ENCODE measurements around the gene FRMD3. TPM values are rescaled to one million over a fixed set of nuclear protein-coding genes. Genes with fewer than 3 reads are reported as not detected.

Gene FRMD3
- total and polyA plus RNA-seq, 8 donors: 1.3 to 18.0 (median 4.1) TPM

GRCh38 chr9:83283528-83283927, 254.7 kb downstream of the FRMD3 start:
- no peak for DNase-seq
- no peak overlapping the region for H3K27ac ChIP-seq
- H3K36me3 ChIP-seq: no peaks in the 10 kb centered on the region
- H3K4me3 ChIP-seq: no peak overlapping the region
- TF ChIP-seq POLR2A (IDR thresholded peaks at IDR 0.05) (no peak), CTCF (IDR thresholded peaks at IDR 0.05) (no peak), EP300 (IDR thresholded peaks at IDR 0.05) (no peak), POLR2AphosphoS5 (IDR thresholded peaks at IDR 0.05) (no peak)
- no peaks in the 10 kb centered on the region for H3K9me3 ChIP-seq
- intact Hi-C loops (cut with DNase I; ENCODE audit: low total_unique reads): no loop called here
- no peaks in the 10 kb centered on the region for H3K27me3 ChIP-seq
- H3K4me1 ChIP-seq: peaks cover 5 to 15% (median 12%) of the 10 kb centered on the region in 4 donors
- WGBS, 5 donors: 86 to 93% (median 92%) methylated on average over 2 of the region's 2 CpGs

GRCh38 chr9:83281306-83282255, 256.6 kb downstream of the FRMD3 start:
- WGBS, 5 donors: 38 to 47% (median 46%) methylated on average over 7 of the region's 7 CpGs
- peak in 1 of 2 donors; percentile 39 for DNase-seq
- Histone ChIP-seq H3K27ac (peak overlapping the region in 1 of 5 donors; percentile 34), H3K4me3 (no peak overlapping the region), H3K27me3 (no peaks in the 10 kb centered on the region), H3K4me1 (peaks cover 5 to 15% (median 12%) of the 10 kb centered on the region in 4 donors), H3K36me3 (peaks cover 0 to 5% (median 0%) of the 10 kb centered on the region in 4 donors), H3K9me3 (no peaks in the 10 kb centered on the region)
- intact Hi-C loops (cut with DNase I; ENCODE audit: low total_unique reads): no loop called here
- TF ChIP-seq POLR2A (IDR thresholded peaks at IDR 0.05) (no peak), POLR2AphosphoS5 (IDR thresholded peaks at IDR 0.05) (no peak), CTCF (IDR thresholded peaks at IDR 0.05) (no peak), EP300 (IDR thresholded peaks at IDR 0.05) (no peak)

GRCh38 chr9:83280790-83281189, 257.4 kb downstream of the FRMD3 start:
- Histone ChIP-seq H3K36me3 (peaks cover 0 to 5% (median 0%) of the 10 kb centered on the region in 4 donors), H3K9me3 (no peaks in the 10 kb centered on the region), H3K4me1 (peaks cover 5 to 15% (median 12%) of the 10 kb centered on the region in 4 donors), H3K27me3 (no peaks in the 10 kb centered on the region), H3K27ac (peak overlapping the region in 1 of 5 donors; percentile 34), H3K4me3 (no peak overlapping the region)
- no peak for TF ChIP-seq POLR2A (IDR thresholded peaks at IDR 0.05)
- TF ChIP-seq EP300 (IDR thresholded peaks at IDR 0.05): no peak
- no peak for TF ChIP-seq CTCF (IDR thresholded peaks at IDR 0.05)
- TF ChIP-seq POLR2AphosphoS5 (IDR thresholded peaks at IDR 0.05): no peak
- 62 to 80% (median 76%) methylated on average over 2 of the region's 2 CpGs for WGBS, 5 donors
- intact Hi-C loops (cut with DNase I; ENCODE audit: low total_unique reads): no loop called here
- no peak for DNase-seq

GRCh38 chr9:83280268-83280667, 257.9 kb downstream of the FRMD3 start:
- Histone ChIP-seq H3K9me3 (no peaks in the 10 kb centered on the region), H3K36me3 (peaks cover 0 to 5% (median 0%) of the 10 kb centered on the region in 4 donors), H3K27me3 (no peaks in the 10 kb centered on the region), H3K27ac (no peak overlapping the region), H3K4me3 (no peak overlapping the region), H3K4me1 (peaks cover 5 to 15% (median 12%) of the 10 kb centered on the region in 4 donors)
- WGBS, 5 donors: 86 to 90% (median 87%) methylated on average over 5 of the region's 5 CpGs
- no peak for TF ChIP-seq CTCF (IDR thresholded peaks at IDR 0.05)
- TF ChIP-seq POLR2A (IDR thresholded peaks at IDR 0.05): no peak
- TF ChIP-seq POLR2AphosphoS5 (IDR thresholded peaks at IDR 0.05): no peak
- no peak for TF ChIP-seq EP300 (IDR thresholded peaks at IDR 0.05)
- DNase-seq: no peak
- intact Hi-C loops (cut with DNase I; ENCODE audit: low total_unique reads): no loop called here
